Renal cortical epithelial cell (primary cell): ENCODE measurements around the gene CANT1. TPM values are rescaled to one million over a fixed set of nuclear protein-coding genes. Genes with fewer than 3 reads are reported as not detected.
A peak's percentile ranks its signal among the peaks of the same experiment; 100 is the strongest.

Experiments
- DNase-seq: peaks from one replicate; pipeline ENCODE4 v3.0.0-alpha.2; 2011; ENCODE audit warnings: low read depth
- total RNA-seq: library from RNA; depleted of rRNA; stranded (reverse); fragments of >200 nt; gene quantifications from 2 replicates; pipeline ENCODE4 v1.2.3, GENCODE V29; 2014

The CANT1 gene
- total RNA-seq, 1 donor from 2014 or later, result 84.5 TPM

DNA sequence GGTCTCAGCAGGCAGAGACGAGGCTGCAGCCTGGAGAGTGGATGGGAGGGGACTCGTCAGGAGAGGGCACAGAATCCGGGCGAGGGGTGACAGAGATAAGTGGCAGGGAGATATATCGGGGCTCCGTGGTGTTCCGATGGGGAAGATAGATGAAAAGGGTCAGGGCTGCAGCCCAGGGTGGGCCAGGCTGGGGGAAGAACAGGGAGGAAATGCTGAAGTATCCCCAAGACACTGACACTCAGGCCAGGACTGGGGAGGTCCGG lies 32.0 kb downstream of the CANT1 start:
- no peak for DNase-seq

DNA sequence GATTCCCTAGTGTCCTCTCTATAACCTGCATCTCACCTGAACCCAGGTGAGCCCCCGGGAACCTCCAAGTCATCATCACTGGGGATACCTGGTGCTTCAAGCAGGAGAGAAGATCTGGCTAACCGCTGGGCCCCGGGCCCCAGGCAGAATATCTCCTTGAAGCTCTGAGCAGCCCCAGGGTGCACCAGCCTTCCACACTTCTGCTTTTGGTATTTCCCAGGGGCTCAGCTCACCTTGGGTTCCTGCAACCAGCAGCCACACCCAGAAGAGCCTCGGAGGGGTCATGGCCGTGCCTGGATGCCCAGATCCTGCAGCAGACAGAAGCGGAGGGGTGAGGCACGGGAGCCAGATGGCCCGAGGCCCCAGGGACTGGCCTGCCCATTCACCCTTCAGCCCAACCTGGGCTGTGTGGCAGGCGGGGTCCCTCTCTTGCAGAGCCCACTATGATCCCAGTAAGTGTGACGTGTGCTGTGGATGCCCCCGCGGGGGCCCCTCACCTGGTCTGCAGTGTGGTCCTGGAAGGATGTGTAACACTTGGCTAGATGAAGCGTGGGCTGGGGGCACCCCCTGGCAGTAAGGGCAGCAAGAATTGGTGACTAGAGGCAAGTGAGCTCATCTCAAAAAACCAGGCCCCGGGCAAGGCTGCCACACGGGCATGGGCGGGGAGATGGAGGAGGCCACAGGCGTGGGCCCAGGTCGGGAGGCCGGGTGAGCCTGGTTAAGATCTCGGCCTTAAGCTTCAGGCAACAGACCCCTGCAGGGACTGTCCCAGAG lies 32.5 kb downstream of the CANT1 start:
- DNase-seq, result no peak

GRCh38 chr17:78974635-78975591 lies 34.7 kb downstream of the CANT1 start:
- DNase-seq, result peak; percentile 65

DNA sequence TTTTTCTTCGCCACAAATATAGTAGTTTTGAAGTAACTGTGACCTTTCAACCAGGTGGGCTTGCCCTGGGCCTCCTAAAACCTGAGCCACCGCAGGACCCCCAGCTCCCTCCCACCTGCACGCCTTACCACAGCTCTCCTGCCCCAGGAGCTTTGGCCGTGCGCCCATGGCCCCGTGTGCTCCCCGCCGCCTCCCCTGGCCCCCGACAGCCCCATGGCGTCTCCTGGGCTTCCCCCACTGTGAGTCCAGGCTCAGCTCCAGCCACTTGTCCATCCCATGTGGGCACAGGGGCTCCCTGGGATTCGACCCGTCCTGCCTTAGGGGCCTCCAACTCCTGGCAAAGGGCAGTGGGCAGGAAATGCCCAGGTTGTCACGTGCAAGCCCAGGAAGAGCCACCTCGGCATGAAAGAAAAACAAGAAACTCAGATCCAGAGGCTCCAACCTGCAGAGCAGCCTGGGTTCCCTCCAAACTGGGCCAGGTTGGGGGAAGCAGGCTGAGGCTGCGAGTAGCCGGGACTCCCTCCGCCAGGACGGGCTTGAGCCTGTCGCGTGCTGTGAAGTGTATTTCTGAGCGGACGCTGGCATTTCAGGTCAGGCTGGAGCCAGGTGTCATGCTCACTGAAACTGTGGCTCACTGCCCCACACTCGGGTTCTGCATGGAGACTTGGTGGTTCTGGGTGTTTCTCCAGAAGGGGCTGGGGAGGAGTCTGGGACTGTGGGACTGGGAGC lies 35.6 kb downstream of the CANT1 start:
- DNase-seq, result no peak

GRCh38 chr17:78973196-78973595 lies 36.4 kb downstream of the CANT1 start:
- DNase-seq, result no peak

GRCh38 chr17:78972507-78973105 lies 37.0 kb downstream of the CANT1 start:
- no peak for DNase-seq

- DNase-seq, result no peak
Observed at GRCh38 chr17:78971756-78972506, 37.6 kb downstream of the CANT1 start.

DNA sequence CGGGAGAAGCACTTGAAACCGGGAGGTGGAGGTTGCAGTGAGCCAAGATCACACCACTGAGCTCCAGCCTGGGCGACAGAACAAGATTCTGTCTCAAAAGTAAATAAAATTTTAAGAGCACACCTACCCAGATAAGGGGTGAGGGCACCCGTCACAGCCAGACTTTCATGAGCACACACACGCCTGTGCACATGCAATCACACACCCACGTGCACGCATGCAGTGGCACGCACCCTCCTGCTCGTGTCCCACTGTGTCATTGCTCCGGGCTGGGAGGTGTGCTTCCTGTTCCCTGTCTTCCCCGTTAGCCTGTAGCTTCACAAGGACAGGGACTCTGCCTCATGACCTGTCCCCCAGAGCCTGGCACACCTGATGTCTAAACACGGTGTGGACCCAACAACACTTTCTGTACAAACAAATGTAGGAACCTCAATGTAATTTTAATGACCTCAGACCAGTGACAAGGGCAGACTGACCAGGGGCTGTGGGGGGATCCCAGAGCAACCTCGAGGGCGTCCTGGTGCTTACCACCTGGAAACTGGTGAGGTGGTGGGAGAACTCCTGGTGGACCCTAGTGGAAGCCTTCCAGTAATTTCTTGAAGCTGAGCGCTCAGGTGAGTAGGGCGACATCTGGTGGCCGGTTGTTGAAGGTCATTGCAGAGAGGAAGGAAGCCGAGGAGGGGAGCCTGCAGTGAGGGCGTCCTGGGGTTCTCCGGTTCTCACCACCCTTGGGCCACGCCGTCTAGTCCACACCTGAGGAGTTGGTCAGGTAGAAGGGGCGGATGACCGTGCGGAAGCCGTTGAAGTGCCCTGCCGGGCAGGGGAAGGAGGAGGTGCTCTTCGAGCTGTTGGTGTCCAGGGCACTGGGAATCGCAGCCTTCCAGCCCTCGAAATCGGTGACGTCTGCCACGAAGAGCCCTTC lies 38.5 kb downstream of the CANT1 start:
- peak; percentile 50 for DNase-seq

DNA sequence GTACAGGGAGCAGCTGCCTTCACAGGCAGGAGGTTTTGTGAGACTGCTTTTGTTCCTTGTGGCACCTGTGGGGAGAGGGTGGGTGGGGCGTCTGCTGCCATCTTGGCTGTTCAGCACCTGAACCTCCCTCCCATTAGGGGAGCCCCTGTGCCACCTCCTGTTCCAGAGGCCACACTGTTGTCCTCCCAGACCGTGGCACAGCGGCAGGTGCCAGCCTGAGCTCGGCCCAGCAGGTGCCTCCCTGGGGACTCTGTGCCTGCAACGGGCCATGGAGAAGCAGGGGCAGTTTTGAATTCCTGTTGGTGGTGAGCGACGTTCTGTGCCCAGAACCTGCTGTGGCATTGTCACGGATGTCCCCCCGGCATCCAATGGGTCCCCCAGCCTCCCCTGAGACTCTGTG lies 39.7 kb downstream of the CANT1 start:
- no peak for DNase-seq

- no peak for DNase-seq
Observed at GRCh38 chr17:78967782-78968362, 41.7 kb downstream of the CANT1 start.

DNA sequence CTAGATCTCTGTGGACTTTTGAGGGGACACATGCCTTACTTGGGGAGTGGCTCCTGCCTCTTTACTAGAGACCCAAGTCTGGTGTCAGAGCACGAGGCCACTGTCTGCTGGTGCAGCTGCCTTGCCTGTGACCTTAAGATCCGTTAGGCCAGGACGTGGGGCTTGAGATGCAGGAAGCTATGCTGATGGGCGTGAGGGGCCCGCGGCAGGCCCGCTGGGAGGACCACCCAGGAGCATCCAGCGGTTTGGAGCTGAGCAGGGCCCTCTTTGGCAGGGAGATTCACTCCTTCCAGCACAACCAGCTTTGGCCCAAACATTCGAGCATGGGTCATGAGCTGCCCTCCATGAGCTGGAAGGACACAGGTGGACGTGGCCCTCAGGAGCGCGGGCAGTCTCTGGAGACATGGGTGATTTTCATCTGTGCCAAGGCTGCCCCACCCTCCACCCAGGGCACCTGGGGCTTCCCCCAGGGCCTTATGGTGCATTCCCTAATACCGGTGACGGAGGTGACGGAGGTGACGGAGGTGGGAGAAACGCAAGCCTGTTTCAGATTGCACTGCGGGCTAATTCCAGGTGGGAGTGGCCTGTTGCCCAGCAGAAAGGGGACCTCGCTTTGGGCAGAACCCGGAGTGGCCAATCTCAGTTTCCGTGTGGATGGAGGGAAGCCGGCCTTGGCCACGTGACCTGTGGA lies 42.5 kb downstream of the CANT1 start:
- no peak for DNase-seq

DNA sequence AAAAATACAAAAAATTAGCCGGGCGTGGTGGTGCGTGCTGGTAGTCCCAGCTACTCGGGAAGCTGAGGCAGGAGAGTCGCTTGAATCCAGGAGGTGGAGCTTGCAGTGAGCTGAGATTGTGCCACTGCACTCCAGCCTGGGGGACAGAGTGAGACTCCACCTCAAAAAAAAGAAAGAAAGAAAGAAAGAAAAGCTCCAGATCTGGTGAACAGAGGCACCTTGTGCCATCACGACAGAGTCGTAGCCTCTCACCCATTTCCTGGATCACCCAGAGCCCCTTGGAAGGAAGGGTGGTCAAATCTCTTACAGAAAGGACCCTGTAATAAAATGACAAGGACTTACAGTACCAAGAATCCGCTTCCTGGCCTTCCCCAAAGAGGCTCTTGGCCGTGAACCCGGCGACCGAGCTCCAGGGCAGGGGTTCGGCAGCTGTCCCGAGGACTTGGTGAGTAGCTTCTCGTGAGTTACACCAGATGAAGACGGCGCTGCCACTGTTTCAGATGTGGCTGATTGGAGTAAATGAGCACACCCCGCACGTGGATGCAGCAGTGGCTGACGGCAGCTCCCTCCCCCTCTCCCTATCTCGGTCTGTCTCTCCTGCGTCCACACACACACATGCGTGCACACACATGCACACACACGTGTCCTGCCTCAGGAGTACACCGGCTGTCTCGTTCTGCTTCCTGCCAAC lies 43.3 kb downstream of the CANT1 start:
- no peak for DNase-seq

- no peak for DNase-seq
Observed at GRCh38 chr17:78965491-78965924, 44.1 kb downstream of the CANT1 start.

DNA sequence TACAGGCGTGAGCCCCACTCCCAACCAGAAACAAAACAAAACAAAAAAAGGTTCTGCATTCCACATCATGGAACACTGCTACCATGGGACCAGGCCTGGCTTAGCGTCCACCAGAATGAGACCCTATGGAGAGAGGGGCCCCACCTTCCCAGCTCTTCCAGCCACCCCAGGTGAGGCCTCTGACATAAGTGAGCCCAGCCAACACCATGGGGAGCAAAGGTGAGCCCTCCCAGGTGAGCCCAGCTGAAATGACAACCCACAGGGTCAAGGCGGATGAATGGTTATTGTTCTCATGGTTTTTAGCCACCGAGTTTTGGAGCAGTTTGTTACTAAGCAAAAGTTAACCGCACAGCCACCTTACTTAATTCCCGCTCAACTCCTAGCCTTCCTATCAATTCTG lies 46.2 kb downstream of the CANT1 start:
- DNase-seq, result no peak

GRCh38 chr17:78962984-78963348 lies 46.6 kb downstream of the CANT1 start:
- DNase-seq, result peak; percentile 28

- peak; percentile 44 for DNase-seq
Observed at GRCh38 chr17:78962345-78962983, 47.1 kb downstream of the CANT1 start.

- DNase-seq, result no peak
Observed at GRCh38 chr17:78961571-78961970, 48.0 kb downstream of the CANT1 start.

DNA sequence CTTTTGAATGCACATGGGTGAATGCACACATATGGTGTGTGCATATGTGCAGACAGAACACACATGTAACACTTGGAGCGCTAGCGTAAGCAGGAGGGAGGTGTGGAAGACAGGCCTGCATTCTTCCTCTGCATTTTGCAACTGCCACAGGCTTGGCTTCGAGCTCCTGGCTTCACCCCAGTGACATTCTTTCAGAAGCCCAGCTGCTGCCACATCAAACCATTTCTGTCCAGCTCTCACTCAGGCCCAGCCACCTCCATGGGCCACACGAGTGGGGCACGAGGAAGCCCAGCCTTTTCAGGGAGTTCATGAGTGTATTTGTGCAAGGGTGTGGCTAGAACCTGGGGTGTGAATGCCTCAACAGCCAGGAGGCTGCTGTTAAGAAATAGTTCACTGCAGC lies 48.6 kb downstream of the CANT1 start:
- no peak for DNase-seq
